ENCODE data around the gene TRPM4.

The TRPM4 gene

GRCh38 chr19:49152119-49152550, 5.5 kb upstream of the TRPM4 start:
- H3K27ac ChIP-seq (ENCODE audit: low read depth, low read length) = no peak overlapping the region
- H3K4me3 ChIP-seq (ENCODE audit: low read depth, low read length) = no peak overlapping the region; the same call in 1 of the 2 replicates
- no peak overlapping the region for H2AFZ ChIP-seq (ENCODE audit: low read length, unreplicated experiment)
- no peaks in the 10 kb centered on the region for H3K27me3 ChIP-seq (ENCODE audit: insufficient read depth, low read length)
- H3K4me1 ChIP-seq (ENCODE audit: control insufficient read depth, insufficient read depth, low read length, unreplicated experiment) = no peaks in the 10 kb centered on the region
- H3K79me2 ChIP-seq (ENCODE audit: control insufficient read depth, insufficient read depth, low read length, unreplicated experiment) = no peaks in the 10 kb centered on the region
- no peaks in the 10 kb centered on the region for H3K36me3 ChIP-seq (ENCODE audit: insufficient read depth, low read length)

- H3K4me1 ChIP-seq (ENCODE audit: control insufficient read depth, insufficient read depth, low read length, unreplicated experiment) = no peaks in the 10 kb centered on the region
- no peaks in the 10 kb centered on the region for H3K36me3 ChIP-seq (ENCODE audit: insufficient read depth, low read length)
- peaks cover 2% of the 10 kb centered on the region for H3K79me2 ChIP-seq (ENCODE audit: control insufficient read depth, insufficient read depth, low read length, unreplicated experiment)
- H2AFZ ChIP-seq (ENCODE audit: low read length, unreplicated experiment) = no peak overlapping the region
- no peak overlapping the region for H3K27ac ChIP-seq (ENCODE audit: low read depth, low read length)
- no peaks in the 10 kb centered on the region for H3K27me3 ChIP-seq (ENCODE audit: insufficient read depth, low read length)
- no peak overlapping the region for H3K4me3 ChIP-seq (ENCODE audit: low read depth, low read length)
Measured at GRCh38 chr19:49153167-49153809, 4.3 kb upstream of the TRPM4 start.

GRCh38 chr19:49154279-49154678, 3.3 kb upstream of the TRPM4 start:
- Histone ChIP-seq H3K79me2 (ENCODE audit: control insufficient read depth, insufficient read depth, low read length, unreplicated experiment) (peaks cover 6% of the 10 kb centered on the region), H3K27ac (ENCODE audit: low read depth, low read length) (no peak overlapping the region), H3K4me3 (ENCODE audit: low read depth, low read length) (no peak overlapping the region), H3K36me3 (ENCODE audit: insufficient read depth, low read length) (no peaks in the 10 kb centered on the region), H3K27me3 (ENCODE audit: insufficient read depth, low read length) (no peaks in the 10 kb centered on the region), H3K4me1 (ENCODE audit: control insufficient read depth, insufficient read depth, low read length, unreplicated experiment) (no peaks in the 10 kb centered on the region), H2AFZ (ENCODE audit: low read length, unreplicated experiment) (no peak overlapping the region)

GRCh38 chr19:49155005-49155819, 2.4 kb upstream of the TRPM4 start, which contains the start of gene HRC:
TSS of gene HRC (minus strand) at chr19:49155396. CDS start at chr19:49155237, 159 bp downstream.
- H2AFZ ChIP-seq (ENCODE audit: low read length, unreplicated experiment) = no peak within 1 kb of the TSS
- H3K4me1 ChIP-seq (ENCODE audit: control insufficient read depth, insufficient read depth, low read length, unreplicated experiment) = no peaks in the 10 kb centered on the region
- no peak within 1 kb of the TSS for H3K27ac ChIP-seq (ENCODE audit: low read depth, low read length)
- no peaks in the 10 kb centered on the region for H3K36me3 ChIP-seq (ENCODE audit: insufficient read depth, low read length)
- H3K27me3 ChIP-seq (ENCODE audit: insufficient read depth, low read length) = no peaks in the 10 kb centered on the region
- peaks cover 6% of the 10 kb centered on the region for H3K79me2 ChIP-seq (ENCODE audit: control insufficient read depth, insufficient read depth, low read length, unreplicated experiment)
- H3K4me3 ChIP-seq (ENCODE audit: low read depth, low read length) = no peak within 1 kb of the TSS

- Histone ChIP-seq H3K4me1 (ENCODE audit: control insufficient read depth, insufficient read depth, low read length, unreplicated experiment) (no peaks in the 10 kb centered on the region), H3K4me3 (ENCODE audit: low read depth, low read length) (no peak overlapping the region), H3K36me3 (ENCODE audit: insufficient read depth, low read length) (no peaks in the 10 kb centered on the region), H3K27me3 (ENCODE audit: insufficient read depth, low read length) (no peaks in the 10 kb centered on the region), H3K79me2 (ENCODE audit: control insufficient read depth, insufficient read depth, low read length, unreplicated experiment) (peaks cover 6% of the 10 kb centered on the region), H3K27ac (ENCODE audit: low read depth, low read length) (no peak overlapping the region), H2AFZ (ENCODE audit: low read length, unreplicated experiment) (no peak overlapping the region)
Measured at GRCh38 chr19:49155820-49156346, 1.7 kb upstream of the TRPM4 start.

GRCh38 chr19:49160450-49161189, 3.0 kb downstream of the TRPM4 start:
- no peak overlapping the region for H2AFZ ChIP-seq (ENCODE audit: low read length, unreplicated experiment)
- no peaks in the 10 kb centered on the region for H3K36me3 ChIP-seq (ENCODE audit: insufficient read depth, low read length)
- no peak overlapping the region for H3K4me3 ChIP-seq (ENCODE audit: low read depth, low read length)
- H3K27me3 ChIP-seq (ENCODE audit: insufficient read depth, low read length) = no peaks in the 10 kb centered on the region
- H3K79me2 ChIP-seq (ENCODE audit: control insufficient read depth, insufficient read depth, low read length, unreplicated experiment) = peaks cover 6% of the 10 kb centered on the region
- no peak overlapping the region for H3K27ac ChIP-seq (ENCODE audit: low read depth, low read length)
- H3K4me1 ChIP-seq (ENCODE audit: control insufficient read depth, insufficient read depth, low read length, unreplicated experiment) = peaks cover 5% of the 10 kb centered on the region

GRCh38 chr19:49161987-49162386, 4.4 kb downstream of the TRPM4 start:
- no peak overlapping the region for H2AFZ ChIP-seq (ENCODE audit: low read length, unreplicated experiment)
- H3K4me1 ChIP-seq (ENCODE audit: control insufficient read depth, insufficient read depth, low read length, unreplicated experiment) = peaks cover 5% of the 10 kb centered on the region
- H3K4me3 ChIP-seq (ENCODE audit: low read depth, low read length) = no peak overlapping the region
- peaks cover 6% of the 10 kb centered on the region for H3K79me2 ChIP-seq (ENCODE audit: control insufficient read depth, insufficient read depth, low read length, unreplicated experiment)
- no peaks in the 10 kb centered on the region for H3K27me3 ChIP-seq (ENCODE audit: insufficient read depth, low read length)
- no peak overlapping the region for H3K27ac ChIP-seq (ENCODE audit: low read depth, low read length)
- no peaks in the 10 kb centered on the region for H3K36me3 ChIP-seq (ENCODE audit: insufficient read depth, low read length)

GRCh38 chr19:49165111-49165750, 7.6 kb downstream of the TRPM4 start:
- Histone ChIP-seq H2AFZ (ENCODE audit: low read length, unreplicated experiment) (no peak overlapping the region), H3K27me3 (ENCODE audit: insufficient read depth, low read length) (no peaks in the 10 kb centered on the region), H3K36me3 (ENCODE audit: insufficient read depth, low read length) (no peaks in the 10 kb centered on the region), H3K4me3 (ENCODE audit: low read depth, low read length) (no peak overlapping the region), H3K79me2 (ENCODE audit: control insufficient read depth, insufficient read depth, low read length, unreplicated experiment) (no peaks in the 10 kb centered on the region), H3K27ac (ENCODE audit: low read depth, low read length) (no peak overlapping the region), H3K4me1 (ENCODE audit: control insufficient read depth, insufficient read depth, low read length, unreplicated experiment) (peaks cover 5% of the 10 kb centered on the region)

- no peaks in the 10 kb centered on the region for H3K27me3 ChIP-seq (ENCODE audit: insufficient read depth, low read length)
- H3K79me2 ChIP-seq (ENCODE audit: control insufficient read depth, insufficient read depth, low read length, unreplicated experiment) = no peaks in the 10 kb centered on the region
- H3K36me3 ChIP-seq (ENCODE audit: insufficient read depth, low read length) = no peaks in the 10 kb centered on the region
- H2AFZ ChIP-seq (ENCODE audit: low read length, unreplicated experiment) = no peak overlapping the region
- no peak overlapping the region for H3K4me3 ChIP-seq (ENCODE audit: low read depth, low read length)
- H3K27ac ChIP-seq (ENCODE audit: low read depth, low read length) = no peak overlapping the region
- H3K4me1 ChIP-seq (ENCODE audit: control insufficient read depth, insufficient read depth, low read length, unreplicated experiment) = peaks cover 5% of the 10 kb centered on the region
Measured at GRCh38 chr19:49165865-49166301, 8.3 kb downstream of the TRPM4 start.

- Histone ChIP-seq H3K27me3 (ENCODE audit: insufficient read depth, low read length) (no peaks in the 10 kb centered on the region), H2AFZ (ENCODE audit: low read length, unreplicated experiment) (no peak overlapping the region), H3K79me2 (ENCODE audit: control insufficient read depth, insufficient read depth, low read length, unreplicated experiment) (no peaks in the 10 kb centered on the region), H3K36me3 (ENCODE audit: insufficient read depth, low read length) (no peaks in the 10 kb centered on the region), H3K27ac (ENCODE audit: low read depth, low read length) (no peak overlapping the region), H3K4me3 (ENCODE audit: low read depth, low read length) (no peak overlapping the region), H3K4me1 (ENCODE audit: control insufficient read depth, insufficient read depth, low read length, unreplicated experiment) (no peaks in the 10 kb centered on the region)
Measured at GRCh38 chr19:49167857-49168409, 10.3 kb downstream of the TRPM4 start.

Measured in ACC112 (cell line).